ENCODE results near the gene ATXN1.

- no peak for TF ChIP-seq CTCF (IDR thresholded peaks at IDR 0.05; ENCODE audit: poor library complexity, severe bottlenecking)
- no peak for TF ChIP-seq RAD21 (conservative IDR thresholded peaks at IDR 0.05)
- no peak for TF ChIP-seq POLR2AphosphoS5 (IDR thresholded peaks at IDR 0.05)
- no peak for TF ChIP-seq TAF1 (IDR thresholded peaks at IDR 0.05; ENCODE audit: low read depth)
Observed at GRCh38 chr6:16256781-16257180, 504.5 kb downstream of the ATXN1 start.

Data from neural cell (in vitro differentiated cells).